ENCODE measurements around the gene CEACAM7. TPM values are rescaled to one million over a fixed set of nuclear protein-coding genes. Genes with fewer than 3 reads are reported as not detected.

The CEACAM7 gene
- total and polyA plus RNA-seq, 2 donors (not counting 1 experiment from before 2014, with no cell fraction given) = not detected

GRCh38 chr19:41701401-41702075, 13.5 kb upstream of the CEACAM7 start:
- TF ChIP-seq EZH2 (IDR thresholded peaks at IDR 0.05; ENCODE audit: borderline replicate concordance, insufficient read depth, low read depth, low read length, poor library complexity, severe bottlenecking) (no peak), CTCF (IDR thresholded peaks at IDR 0.05) (no peak)
- intact Hi-C loops (cut with micrococcal nuclease) = no loop called here
- Mint-ChIP-seq H3K9me3 (ENCODE audit: insufficient read depth) (no peaks in the 10 kb centered on the region), H3K4me3 (no peak overlapping the region), H3K27ac (no peak overlapping the region), H3K27me3 (peaks cover 33% of the 10 kb centered on the region), H3K4me1 (peaks cover 4% of the 10 kb centered on the region)
- Histone ChIP-seq H3K36me3 (replicated peaks in 1 of 2; ENCODE audit: control extremely low read depth in 1 of 2, control insufficient read depth in 1 of 2, extremely low read depth in 1 of 2, insufficient read depth in 2 of 2, low read length in 1 of 2) (no peaks in the 10 kb centered on the region), H3K9me3 (ENCODE audit: control extremely low read depth in 1 of 3, control insufficient read depth in 2 of 3, insufficient read depth in 1 of 3, low read length in 2 of 3) (peaks cover 0 to 15% (median 0%) of the 10 kb centered on the region in 3 donors), H3K27me3 (replicated peaks in 1 of 4; ENCODE audit: control extremely low read depth in 1 of 4, control insufficient read depth in 3 of 4, insufficient read depth in 4 of 4, low read length in 3 of 4) (peaks cover 0 to 11% (median 3%) of the 10 kb centered on the region in 4 experiments), H3K9ac (ENCODE audit: low read length) (no peak overlapping the region), H3K4me2 (replicated peaks; ENCODE audit: low read depth, low read length, poor library complexity, severe bottlenecking) (no peak overlapping the region), H3K27ac (ENCODE audit: low read length in 2 of 2) (no peak overlapping the region), H4K20me1 (ENCODE audit: control insufficient read depth, insufficient read depth, low read length, poor library complexity, severe bottlenecking) (no peaks in the 10 kb centered on the region), H2AFZ (ENCODE audit: insufficient read depth, low read depth, low read length, poor library complexity, severe bottlenecking) (no peak overlapping the region), H3K4me3 (ENCODE audit: control extremely low read depth in 1 of 5, extremely low read depth in 1 of 5, insufficient read depth in 1 of 5, low read depth in 2 of 5, low read length in 4 of 5) (no peak overlapping the region), H3K79me2 (ENCODE audit: control insufficient read depth, insufficient read depth, low read length) (no peaks in the 10 kb centered on the region), H3K4me1 (ENCODE audit: control insufficient read depth in 2 of 2, insufficient read depth in 2 of 2, low read length in 2 of 2) (no peaks in the 10 kb centered on the region)
- WGBS (ENCODE audit: insufficient coverage) = 57% methylated on average over 9 of the region's 10 CpGs
- no peak for ATAC-seq (ENCODE audit: low read depth)
- ChIA-PET POLR2A (no interaction called here), CTCF (interaction anchor here (0.6 to 2.3 kb wide), 2 partner anchors 10 to 336 kb away, joined by 3 to 6 read pairs; no protein-coding TSS in a partner anchor)
- no peak for DNase-seq

Data from B cell (primary cell).